Measurements from ENCODE around the gene SUPV3L1. TPM values are rescaled to one million over a fixed set of nuclear protein-coding genes. Genes with fewer than 3 reads are reported as not detected.

The SUPV3L1 gene
- polyA plus RNA-seq, 1 donor from 2014 or later, result 33.3 TPM

GRCh38 chr10:69218831-69219230 lies 38.8 kb downstream of the SUPV3L1 start:
- no peaks in the 10 kb centered on the region for H3K27me3 ChIP-seq (ENCODE audit: insufficient read depth, low read depth, low read length)
- no peak overlapping the region for H3K9ac ChIP-seq (ENCODE audit: low read length)
- H4K20me1 ChIP-seq (ENCODE audit: insufficient read depth), result no peaks in the 10 kb centered on the region
- H2AFZ ChIP-seq (ENCODE audit: low read depth, low read length), result no peak overlapping the region
- no peaks in the 10 kb centered on the region for H3K79me2 ChIP-seq (replicated peaks; ENCODE audit: insufficient read depth, low read length)
- H3K9me2 ChIP-seq (ENCODE audit: insufficient read depth, low read length), result no peaks in the 10 kb centered on the region
- H3F3A ChIP-seq (ENCODE audit: insufficient read depth, low read length, poor library complexity, severe bottlenecking), result no peaks in the 10 kb centered on the region
- TF ChIP-seq SMC3 (conservative IDR thresholded peaks at IDR 0.05; ENCODE audit: poor library complexity) (no peak), REST (IDR thresholded peaks at IDR 0.05; ENCODE audit: borderline replicate concordance) (no peak), TAF1 (IDR thresholded peaks at IDR 0.05; ENCODE audit: low read depth) (no peak), EP300 (conservative IDR thresholded peaks at IDR 0.05; ENCODE audit: poor library complexity, severe bottlenecking) (no peak), MXI1 (conservative IDR thresholded peaks at IDR 0.05; ENCODE audit: poor library complexity, severe bottlenecking) (no peak), RAD21 (conservative IDR thresholded peaks at IDR 0.05) (no peak), CTCF (IDR thresholded peaks at IDR 0.05; ENCODE audit: poor library complexity, severe bottlenecking) (no peak), EZH2 (IDR thresholded peaks at IDR 0.05; ENCODE audit: borderline replicate concordance, insufficient read depth, low read length, poor library complexity, severe bottlenecking) (no peak), POLR2AphosphoS5 (IDR thresholded peaks at IDR 0.05) (no peak)
- no peak overlapping the region for H3K4me2 ChIP-seq (ENCODE audit: low read length)
- H3K27ac ChIP-seq (ENCODE audit: low read length), result no peak overlapping the region
- no peaks in the 10 kb centered on the region for H3K9me3 ChIP-seq (ENCODE audit: low read length)
- H3K36me3 ChIP-seq (ENCODE audit: insufficient read depth, low read length), result no peaks in the 10 kb centered on the region
- no peak overlapping the region for H3K4me3 ChIP-seq (ENCODE audit: low read length)

GRCh38 chr10:69220041-69220451 lies 40.0 kb downstream of the SUPV3L1 start, which contains the start of gene HKDC1:
HKDC1 (plus strand) TSS chr10:69220332; CDS start chr10:69220436, 104 bp downstream.
- Histone ChIP-seq H3K4me3 (ENCODE audit: low read length) (no peak within 1 kb of the TSS), H3F3A (ENCODE audit: insufficient read depth, low read length, poor library complexity, severe bottlenecking) (no peaks in the 10 kb centered on the region), H3K9me2 (ENCODE audit: insufficient read depth, low read length) (no peaks in the 10 kb centered on the region), H3K9ac (ENCODE audit: low read length) (no peak within 1 kb of the TSS), H3K79me2 (replicated peaks; ENCODE audit: insufficient read depth, low read length) (no peaks in the 10 kb centered on the region), H4K20me1 (ENCODE audit: insufficient read depth) (no peaks in the 10 kb centered on the region), H3K36me3 (ENCODE audit: insufficient read depth, low read length) (no peaks in the 10 kb centered on the region), H3K9me3 (ENCODE audit: low read length) (no peaks in the 10 kb centered on the region), H3K27me3 (ENCODE audit: insufficient read depth, low read depth, low read length) (no peaks in the 10 kb centered on the region), H2AFZ (ENCODE audit: low read depth, low read length) (no peak within 1 kb of the TSS), H3K4me2 (ENCODE audit: low read length) (no peak within 1 kb of the TSS), H3K27ac (ENCODE audit: low read length) (no peak within 1 kb of the TSS)
- no peak for TF ChIP-seq SMC3 (conservative IDR thresholded peaks at IDR 0.05; ENCODE audit: poor library complexity)
- TF ChIP-seq MXI1 (conservative IDR thresholded peaks at IDR 0.05; ENCODE audit: poor library complexity, severe bottlenecking), result no peak
- TF ChIP-seq RAD21 (conservative IDR thresholded peaks at IDR 0.05), result no peak
- TF ChIP-seq TAF1 (IDR thresholded peaks at IDR 0.05; ENCODE audit: low read depth), result no peak
- no peak for TF ChIP-seq EZH2 (IDR thresholded peaks at IDR 0.05; ENCODE audit: borderline replicate concordance, insufficient read depth, low read length, poor library complexity, severe bottlenecking)
- TF ChIP-seq POLR2AphosphoS5 (IDR thresholded peaks at IDR 0.05), result no peak
- no peak for TF ChIP-seq EP300 (conservative IDR thresholded peaks at IDR 0.05; ENCODE audit: poor library complexity, severe bottlenecking)
